ENCODE measurements around the gene PARP16. TPM values are rescaled to one million over a fixed set of nuclear protein-coding genes. Genes with fewer than 3 reads are reported as not detected.

Gene PARP16
- polyA plus RNA-seq, 2 of the 4 experiments (the other 2 are of a cell fraction) = 7.5 to 9.8 TPM

DNA sequence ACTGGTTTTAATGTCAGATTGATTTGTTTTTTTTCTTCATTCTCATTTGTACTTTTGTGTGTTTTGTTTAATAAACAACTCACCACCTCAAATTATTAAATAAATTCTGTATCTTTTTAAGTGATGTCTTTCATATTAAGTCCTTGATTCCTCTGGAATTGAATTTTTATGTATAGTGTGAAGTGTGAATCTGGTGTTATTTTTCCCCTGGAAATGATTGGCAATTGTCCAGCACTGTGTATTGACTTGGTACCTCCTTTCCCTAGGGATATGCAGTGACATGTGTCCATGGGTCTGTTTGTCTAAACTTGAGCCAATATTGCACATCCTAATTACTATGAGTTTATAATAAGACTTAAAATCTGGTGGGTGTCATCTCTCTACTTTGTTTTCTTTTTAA, 19.9 kb upstream of the PARP16 start:
- peak overlapping the region; percentile 68; the same call in 2 of the 3 replicates for H3K4me2 ChIP-seq
- no peaks in the 10 kb centered on the region for H3K9me3 ChIP-seq
- no peak overlapping the region for H3K27ac ChIP-seq
- TF ChIP-seq SREBF2 (IDR thresholded peaks at IDR 0.05) (no peak), CTCF (IDR thresholded peaks at IDR 0.05) (no peak), RAD21 (conservative IDR thresholded peaks at IDR 0.05 in 1 of 2, IDR thresholded peaks at IDR 0.05 in 1 of 2) (no peak), ATOH8 (CRISPR knock-in tag; IDR thresholded peaks at IDR 0.05; ENCODE audit: low read depth) (no peak), ZNF302 (CRISPR knock-in tag; IDR thresholded peaks at IDR 0.05) (no peak), JUNB (IDR thresholded peaks at IDR 0.05) (no peak), CBX2 (IDR thresholded peaks at IDR 0.05; ENCODE audit: borderline replicate concordance, low read depth) (no peak), ZSCAN20 (CRISPR knock-in tag; IDR thresholded peaks at IDR 0.05) (no peak), CBX8 (IDR thresholded peaks at IDR 0.05) (no peak)
- TF ChIP-seq, protein P1, sequence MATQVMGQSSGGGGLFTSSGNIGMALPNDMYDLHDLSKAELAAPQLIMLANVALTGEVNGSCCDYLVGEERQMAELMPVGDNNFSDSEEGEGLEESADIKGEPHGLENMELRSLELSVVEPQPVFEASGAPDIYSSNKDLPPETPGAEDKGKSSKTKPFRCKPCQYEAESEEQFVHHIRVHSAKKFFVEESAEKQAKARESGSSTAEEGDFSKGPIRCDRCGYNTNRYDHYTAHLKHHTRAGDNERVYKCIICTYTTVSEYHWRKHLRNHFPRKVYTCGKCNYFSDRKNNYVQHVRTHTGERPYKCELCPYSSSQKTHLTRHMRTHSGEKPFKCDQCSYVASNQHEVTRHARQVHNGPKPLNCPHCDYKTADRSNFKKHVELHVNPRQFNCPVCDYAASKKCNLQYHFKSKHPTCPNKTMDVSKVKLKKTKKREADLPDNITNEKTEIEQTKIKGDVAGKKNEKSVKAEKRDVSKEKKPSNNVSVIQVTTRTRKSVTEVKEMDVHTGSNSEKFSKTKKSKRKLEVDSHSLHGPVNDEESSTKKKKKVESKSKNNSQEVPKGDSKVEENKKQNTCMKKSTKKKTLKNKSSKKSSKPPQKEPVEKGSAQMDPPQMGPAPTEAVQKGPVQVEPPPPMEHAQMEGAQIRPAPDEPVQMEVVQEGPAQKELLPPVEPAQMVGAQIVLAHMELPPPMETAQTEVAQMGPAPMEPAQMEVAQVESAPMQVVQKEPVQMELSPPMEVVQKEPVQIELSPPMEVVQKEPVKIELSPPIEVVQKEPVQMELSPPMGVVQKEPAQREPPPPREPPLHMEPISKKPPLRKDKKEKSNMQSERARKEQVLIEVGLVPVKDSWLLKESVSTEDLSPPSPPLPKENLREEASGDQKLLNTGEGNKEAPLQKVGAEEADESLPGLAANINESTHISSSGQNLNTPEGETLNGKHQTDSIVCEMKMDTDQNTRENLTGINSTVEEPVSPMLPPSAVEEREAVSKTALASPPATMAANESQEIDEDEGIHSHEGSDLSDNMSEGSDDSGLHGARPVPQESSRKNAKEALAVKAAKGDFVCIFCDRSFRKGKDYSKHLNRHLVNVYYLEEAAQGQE (IDR thresholded peaks at IDR 0.05) = no peak
- TF ChIP-seq, protein P2, sequence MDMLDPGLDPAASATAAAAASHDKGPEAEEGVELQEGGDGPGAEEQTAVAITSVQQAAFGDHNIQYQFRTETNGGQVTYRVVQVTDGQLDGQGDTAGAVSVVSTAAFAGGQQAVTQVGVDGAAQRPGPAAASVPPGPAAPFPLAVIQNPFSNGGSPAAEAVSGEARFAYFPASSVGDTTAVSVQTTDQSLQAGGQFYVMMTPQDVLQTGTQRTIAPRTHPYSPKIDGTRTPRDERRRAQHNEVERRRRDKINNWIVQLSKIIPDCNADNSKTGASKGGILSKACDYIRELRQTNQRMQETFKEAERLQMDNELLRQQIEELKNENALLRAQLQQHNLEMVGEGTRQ (IDR thresholded peaks at IDR 0.05) = no peak
- FAIRE-seq (no peak), ATAC-seq (no peak), DNase-seq (ENCODE audit: low read depth in 1 of 2, low spot score in 1 of 2) (no peak)
- ChIA-PET CTCF (interaction anchor here (0.7 to 7.0 kb wide), 5 partner anchors 12 to 701 kb away, joined by 3 to 85 read pairs (median 8); partner anchors contain the start of gene PARP16), POLR2A (interaction anchor here (2.8 kb wide), 1 partner anchor 121 kb away, joined by 103 read pairs; the partner anchor contains the start of gene CLPX)
- H3K4me1 ChIP-seq = peaks cover 23% of the 10 kb centered on the region
- no peak overlapping the region for H3K4me3 ChIP-seq

GRCh38 chr15:65305776-65306175, 19.1 kb upstream of the PARP16 start:
- TF ChIP-seq ESRRA (IDR thresholded peaks at IDR 0.05; ENCODE audit: borderline replicate concordance, low read length) = no peak
- TF ChIP-seq RARB (CRISPR knock-in tag; IDR thresholded peaks at IDR 0.05) = no peak
- TF ChIP-seq SREBF2 (IDR thresholded peaks at IDR 0.05) = no peak
- ATAC-seq = no peak
- peak overlapping the region; percentile 20; the same call in 2 of the 3 replicates for H3K4me3 ChIP-seq
- H3K9me3 ChIP-seq = no peaks in the 10 kb centered on the region
- ChIA-PET POLR2A (interaction anchor here (0.6 to 2.8 kb wide), 6 partner anchors 14 to 470 kb away, joined by 4 to 103 read pairs (median 13); partner anchors contain the start of genes CLPX and PARP16), CTCF (interaction anchor here (0.6 to 10.2 kb wide), 6 partner anchors 13 to 523 kb away, joined by 3 to 177 read pairs (median 6); partner anchors contain the start of genes CLPX and PARP16)
- no peak for DNase-seq (ENCODE audit: low read depth in 1 of 2, low spot score in 1 of 2)
- H3K4me2 ChIP-seq = peak overlapping the region; percentile 68
- no peak for FAIRE-seq
- WGBS (ENCODE audit: missing lambda C conversion rate) = 85% methylated on average over 3 of the region's 3 CpGs
- H3K4me1 ChIP-seq = peaks cover 23% of the 10 kb centered on the region
- no peak overlapping the region; a peak in 1 of 6 replicates for H3K27ac ChIP-seq
